Inflammatory macrophage treated with lipopolysaccharide for 4 hours (primary cell): ENCODE results near the gene ANKFN1.

Experiments used
- DNase-seq: peaks from one replicate; pipeline ENCODE4 v3.0.0-alpha.2; 2020

ANKFN1 gene

DNA sequence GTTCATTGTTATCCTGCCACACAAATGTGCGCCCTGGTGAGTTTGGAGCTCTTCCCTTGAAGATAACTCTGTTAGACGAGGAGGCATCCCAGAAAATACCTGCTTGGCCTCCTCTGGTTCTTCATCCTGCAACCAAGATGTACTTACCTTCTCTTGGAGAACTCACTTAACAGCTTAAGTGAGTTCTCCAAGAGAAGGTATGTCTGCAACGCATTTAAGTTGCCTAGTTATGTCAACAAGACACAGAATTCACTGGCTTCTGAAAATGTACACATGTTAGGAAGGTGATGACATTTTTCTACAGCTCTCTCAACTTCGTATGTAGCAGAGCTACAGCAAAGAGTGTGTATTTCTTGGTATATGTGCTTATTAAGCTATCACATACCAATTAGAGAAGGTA lies 361.6 kb downstream of the ANKFN1 start:
- no peak for DNase-seq

GRCh38 chr17:56521414-56522141 lies 368.3 kb downstream of the ANKFN1 start:
- no peak for DNase-seq

GRCh38 chr17:56523042-56523441 lies 369.8 kb downstream of the ANKFN1 start:
- no peak for DNase-seq

GRCh38 chr17:56528696-56529095 lies 375.4 kb downstream of the ANKFN1 start:
- no peak for DNase-seq

- no peak for DNase-seq
Measured at GRCh38 chr17:56532926-56533325, 379.7 kb downstream of the ANKFN1 start.

DNA sequence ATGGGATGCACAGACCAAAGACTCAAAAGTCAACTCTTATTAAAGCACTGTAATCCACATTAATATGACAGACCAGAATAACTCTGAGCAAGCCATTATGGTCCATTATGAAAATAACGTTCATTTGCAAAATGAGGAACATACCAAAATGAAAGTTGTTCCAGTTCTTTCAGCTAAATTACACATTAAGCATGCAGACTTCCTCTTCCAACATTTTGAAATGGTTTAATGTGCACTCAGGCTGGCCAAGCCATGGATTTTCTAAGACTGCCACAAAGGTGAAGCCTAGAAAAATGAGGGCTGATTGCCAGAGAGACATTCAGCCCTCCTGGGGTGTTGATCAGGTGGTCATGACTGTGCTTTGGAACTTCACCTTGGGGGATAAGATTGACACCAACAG lies 383.5 kb downstream of the ANKFN1 start:
- peak; percentile 59 for DNase-seq

- DNase-seq = no peak
Measured at GRCh38 chr17:56540836-56541235, 387.6 kb downstream of the ANKFN1 start.

- no peak for DNase-seq
Measured at GRCh38 chr17:56543280-56543679, 390.0 kb downstream of the ANKFN1 start.

DNA sequence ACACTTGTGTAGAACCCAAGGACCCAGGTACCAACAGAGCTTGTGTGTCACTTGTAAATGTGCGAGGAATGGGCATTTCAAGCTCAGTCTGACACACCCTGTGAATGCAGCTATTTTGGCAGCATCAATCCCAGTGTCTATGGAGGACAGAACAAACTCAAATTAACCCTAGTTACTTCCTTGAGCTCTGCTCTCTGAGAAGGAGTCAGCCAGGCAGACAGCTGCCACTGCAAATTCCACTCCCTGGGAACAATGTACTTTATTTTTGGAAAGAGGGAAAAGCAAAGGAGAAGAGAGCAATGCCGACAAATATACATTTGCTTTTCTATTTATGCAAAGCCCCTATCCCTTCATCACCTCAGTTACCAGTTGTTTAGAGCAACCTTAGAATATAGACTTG lies 391.8 kb downstream of the ANKFN1 start:
- no peak for DNase-seq

DNA sequence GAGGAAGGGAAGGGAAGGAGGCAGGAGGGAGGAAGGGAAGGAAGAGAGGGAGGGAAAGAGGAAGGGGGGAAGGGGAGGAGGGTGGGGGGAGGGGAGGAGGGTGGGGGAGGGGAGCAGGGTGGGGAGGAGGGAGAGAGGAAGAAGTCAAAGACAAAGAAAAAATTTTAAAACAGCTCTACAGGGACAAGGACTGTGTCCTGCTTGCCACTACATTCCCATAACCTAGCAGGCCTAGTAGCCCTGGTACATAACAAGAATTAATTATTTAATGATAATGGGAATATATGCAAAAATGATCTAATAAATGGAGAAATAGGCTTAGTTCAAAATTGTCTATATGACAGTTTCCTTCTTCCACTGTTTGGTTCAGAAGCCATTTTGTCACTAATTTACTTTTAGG lies 392.7 kb downstream of the ANKFN1 start:
- no peak for DNase-seq

- no peak for DNase-seq
Measured at GRCh38 chr17:56548661-56549060, 395.4 kb downstream of the ANKFN1 start.

GRCh38 chr17:56549501-56549900 lies 396.2 kb downstream of the ANKFN1 start:
- no peak for DNase-seq

- no peak for DNase-seq
Measured at GRCh38 chr17:56557682-56558081, 404.4 kb downstream of the ANKFN1 start.

- no peak for DNase-seq
Measured at GRCh38 chr17:56558088-56558487, 404.8 kb downstream of the ANKFN1 start.
